Ishikawa (cell line): ENCODE data around the gene GTF2I.

Experiments used
- CEBPB ChIP-seq: IDR thresholded peaks from 2 replicates; pipeline ENCODE4 v1.6.1; 2012
- CREB1 ChIP-seq: IDR thresholded peaks from 2 replicates; pipeline ENCODE4 v1.6.1; 2012; ENCODE audit warnings: low read depth
- EGR1 ChIP-seq: IDR thresholded peaks from 2 replicates; pipeline ENCODE4 v1.6.1; 2012
- EP300 ChIP-seq: IDR thresholded peaks from 2 replicates; pipeline ENCODE4 v1.6.1; 2012; ENCODE audit warnings: borderline replicate concordance
- FOXM1 ChIP-seq: IDR thresholded peaks from 2 replicates; pipeline ENCODE4 v1.6.1; 2012; ENCODE audit warnings: low read depth, borderline replicate concordance
- MAX ChIP-seq: IDR thresholded peaks from 2 replicates; pipeline ENCODE4 v1.6.1; 2012
- NFIC ChIP-seq: IDR thresholded peaks from 2 replicates; pipeline ENCODE4 v1.6.1; 2012
- RAD21 ChIP-seq: IDR thresholded peaks from 2 replicates; pipeline ENCODE4 v1.6.1; 2012; ENCODE audit warnings: low read depth
- REST ChIP-seq: IDR thresholded peaks from 2 replicates; pipeline ENCODE4 v1.6.1; 2012; ENCODE audit warnings: low read depth, mild to moderate bottlenecking
- TAF1 ChIP-seq: IDR thresholded peaks from 2 replicates; pipeline ENCODE4 v1.6.1; 2012; ENCODE audit warnings: low read depth, mild to moderate bottlenecking
- TCF12 ChIP-seq: IDR thresholded peaks from 2 replicates; pipeline ENCODE4 v1.6.1; 2012; ENCODE audit warnings: low read depth
- USF1 ChIP-seq: IDR thresholded peaks from 2 replicates; pipeline ENCODE4 v1.6.1; 2012
- YY1 ChIP-seq: IDR thresholded peaks from 2 replicates; pipeline ENCODE4 v1.6.1; 2012; ENCODE audit warnings: low read depth
- ZBTB7A ChIP-seq: IDR thresholded peaks from 2 replicates; pipeline ENCODE4 v1.6.1; 2012; ENCODE audit warnings: low read depth

GRCh38 chr7:74612015-74612829, 45.3 kb upstream of the GTF2I start:
- TF ChIP-seq RAD21 = no peak; the same call in 1 of the 2 replicates
- no peak; the same call in 1 of the 2 replicates for TF ChIP-seq YY1
- no peak; the same call in 1 of the 2 replicates for TF ChIP-seq CEBPB
- peak; percentile 37; the same call in 1 of the 2 replicates for TF ChIP-seq TAF1
- TF ChIP-seq MAX = peak; percentile 82
- no peak for TF ChIP-seq EGR1
- no peak for TF ChIP-seq ZBTB7A
- peak; percentile 90 for TF ChIP-seq EP300
- peak; percentile 88 for TF ChIP-seq TCF12
- peak; percentile 44; the same call in 1 of the 2 replicates for TF ChIP-seq USF1
- TF ChIP-seq CREB1 = no peak
- TF ChIP-seq REST = no peak
- TF ChIP-seq NFIC = peak; percentile 99
- TF ChIP-seq FOXM1 = peak; percentile 53; the same call in 1 of the 2 replicates
